A549 (cell line): ENCODE measurements around the gene ARGFX. TPM values are rescaled to one million over a fixed set of nuclear protein-coding genes. Genes with fewer than 3 reads are reported as not detected.

Experiments used
- ATAC-seq, 2 experiments: fragments of 200-7000 bp in 1 of 2; fragments of >200 bp in 1 of 2; cut with Nextera tagmentation in 1 of 2; cut with Tn5 transposase in 1 of 2; 3 replicates each; pipeline versions ENCODE4 v1.8.0 to v1.9.1; 2018 to 2020; ENCODE audit warnings: mild to moderate bottlenecking in 1 of 2, moderate library complexity in 1 of 2
- CTCF ChIA-PET: fragments of 300-600 bp; sonication (Branson Sonifier 250); formaldehyde crosslinking; extraction: SDS; loops from one replicate; lab custom pipeline; 2021; ENCODE audit warnings: antibody characterized with exemption, inconsistent platforms; lab: Yijun Ruan, JAX
- POLR2A ChIA-PET: fragments of 350-600 bp; formaldehyde crosslinking; extraction: SDS; loops from one replicate; lab custom pipeline; 2021; ENCODE audit warnings: antibody characterized with exemption, inconsistent platforms; lab: Yijun Ruan, JAX
- DNase-seq, 2 experiments: peaks; one replicate each; pipeline versions ENCODE4 v3.0.0 to v3.0.0-alpha.2; 2011 to 2016; ENCODE audit warnings: low read depth in 1 of 2, low spot score in 1 of 2
- FAIRE-seq: peaks from 2 replicates; lab custom pipeline; 2011; peaks lifted over from hg19 to GRCh38; lab: Jason Lieb, UNC
- H3K27ac ChIP-seq, 2 experiments: fragments of >200 bp; sonication (Bioruptor Twin); formaldehyde crosslinking; 3 replicates each; pipeline ENCODE4 v1.5.1; 2016 to 2017
- H3K4me1 ChIP-seq: fragments of >200 bp; sonication (Bioruptor Twin); formaldehyde crosslinking; 3 replicates; pipeline ENCODE4 v1.6.1; 2016
- H3K4me2 ChIP-seq: fragments of >200 bp; sonication (Bioruptor Twin); formaldehyde crosslinking; 3 replicates; pipeline ENCODE4 v1.6.1; 2016
- H3K4me3 ChIP-seq: fragments of >200 bp; sonication (Bioruptor Twin); formaldehyde crosslinking; 3 replicates; pipeline ENCODE4 v1.5.1; 2016
- H3K9me3 ChIP-seq: fragments of >200 bp; sonication (Bioruptor Twin); formaldehyde crosslinking; 3 replicates; pipeline ENCODE4 v1.6.1; 2016
- BCL3 ChIP-seq: fragments of >200 bp; sonication (Bioruptor Twin); formaldehyde crosslinking; IDR thresholded peaks from 3 replicates; pipeline ENCODE4 v1.6.1; 2016
- CBX2 ChIP-seq: fragments of 200-600 bp; sonication (generic); IDR thresholded peaks from 2 replicates; pipeline ENCODE4 v1.6.1; 2016; ENCODE audit warnings: low read depth, mild to moderate bottlenecking, borderline replicate concordance
- CTCF ChIP-seq: fragments of >200 bp; sonication (Bioruptor Twin); formaldehyde crosslinking; IDR thresholded peaks from 3 replicates; pipeline ENCODE4 v1.5.1; 2016
- EHF ChIP-seq: fragments of 250-450 bp; sonication (Bioruptor Pico); IDR thresholded peaks from 2 replicates; pipeline ENCODE4 v1.5.0; 2020; ENCODE audit warnings: mild to moderate bottlenecking
- EHMT2 ChIP-seq: fragments of 200-600 bp; sonication (generic); IDR thresholded peaks from 2 replicates; pipeline ENCODE4 v1.6.1; 2016; ENCODE audit warnings: antibody characterized with exemption, low read depth, mild to moderate bottlenecking, moderate library complexity
- FOSB ChIP-seq: fragments of 250-450 bp; sonication (Bioruptor Pico); IDR thresholded peaks from 2 replicates; pipeline ENCODE4 v1.5.0; 2020; ENCODE audit warnings: mild to moderate bottlenecking, moderate library complexity
- FOXS1 ChIP-seq: fragments of 250-450 bp; sonication (Bioruptor Pico); IDR thresholded peaks from 2 replicates; pipeline ENCODE4 v1.5.0; 2020; ENCODE audit warnings: mild to moderate bottlenecking, moderate library complexity
- HDAC2 ChIP-seq: fragments of 200-600 bp; sonication (generic); IDR thresholded peaks from 2 replicates; pipeline ENCODE4 v1.6.1; 2016
- HEYL ChIP-seq: fragments of 250-450 bp; sonication (Bioruptor Pico); IDR thresholded peaks from 2 replicates; pipeline ENCODE4 v1.8.0; 2021; ENCODE audit warnings: mild to moderate bottlenecking, moderate library complexity
- HOXB5 ChIP-seq: fragments of 250-450 bp; sonication (Bioruptor Pico); IDR thresholded peaks from 2 replicates; pipeline ENCODE4 v1.5.0; 2020; ENCODE audit warnings: mild to moderate bottlenecking, moderate library complexity
- JUN ChIP-seq, 2 experiments: fragments of >200 bp; sonication (Bioruptor Twin); formaldehyde crosslinking; IDR thresholded peaks; 2 replicates in 1 of 2; 3 replicates in 1 of 2; pipeline ENCODE4 v1.6.1; 2016 to 2017
- JUNB ChIP-seq: fragments of >200 bp; sonication (Bioruptor Twin); formaldehyde crosslinking; IDR thresholded peaks from 2 replicates; pipeline ENCODE4 v1.6.1; 2016
- MAX ChIP-seq: IDR thresholded peaks from 2 replicates; pipeline ENCODE4 v1.6.1; 2012
- NR3C1 ChIP-seq: fragments of >200 bp; sonication (Bioruptor Twin); formaldehyde crosslinking; IDR thresholded peaks from 3 replicates; pipeline ENCODE4 v1.6.1; 2017
- POLR2A ChIP-seq: IDR thresholded peaks from 2 replicates; pipeline ENCODE4 v1.6.1; 2012; ENCODE audit warnings: mild to moderate bottlenecking, low read length
- RCOR1 ChIP-seq: fragments of 150-350 bp; IDR thresholded peaks from 2 replicates; pipeline ENCODE4 v1.6.1; 2014; ENCODE audit warnings: antibody characterized with exemption, low read length, low read depth
- RFX5 ChIP-seq: fragments of 450-650 bp; IDR thresholded peaks from 2 replicates; pipeline ENCODE4 v1.7.1; 2014; ENCODE audit warnings: antibody characterized with exemption, mild to moderate bottlenecking, moderate library complexity
- RNF2 ChIP-seq: fragments of 200-600 bp; sonication (generic); IDR thresholded peaks from 2 replicates; pipeline ENCODE4 v1.6.1; 2016; ENCODE audit warnings: low read depth, mild to moderate bottlenecking, antibody characterized with exemption, moderate library complexity, borderline replicate concordance
- TP53 ChIP-seq: fragments of 250-450 bp; sonication (Bioruptor Pico); IDR thresholded peaks from 2 replicates; pipeline ENCODE4 v1.5.0; 2021; ENCODE audit warnings: mild to moderate bottlenecking, moderate library complexity
- ZC3H11A ChIP-seq: fragments of 450-650 bp; IDR thresholded peaks from 2 replicates; pipeline ENCODE4 v1.6.1; 2014; ENCODE audit warnings: antibody characterized with exemption, mild to moderate bottlenecking
- ZNF302 ChIP-seq: fragments of 250-450 bp; sonication (Bioruptor Pico); IDR thresholded peaks from 2 replicates; pipeline ENCODE4 v1.9.0; 2021; ENCODE audit warnings: inconsistent platforms, mild to moderate bottlenecking, moderate library complexity
- ZSCAN20 ChIP-seq: fragments of 250-450 bp; sonication (Bioruptor Pico); IDR thresholded peaks from 2 replicates; pipeline ENCODE4 v1.8.0; 2022; ENCODE audit warnings: mild to moderate bottlenecking, moderate library complexity
- WGBS: methylation state at CpG from one replicate; pipeline ENCODE4 v1.1.6; 2017; ENCODE audit errors: missing lambda C conversion rate; 5-methylcytosine and 5-hydroxymethylcytosine counted together
- polyA plus RNA-seq, 4 experiments: library from polyadenylated mRNA; depleted of rRNA in 3 of 4; stranded (reverse); fragments of >200 nt; fragmentation: RNase III in 1 of 4; extraction: RNeasy Plus Mini Kit Qiagen cat#74134 plus additional on column Dnase treatment in 1 of 4; gene quantifications; 2 replicates in 3 of 4; 3 replicates in 1 of 4; pipeline ENCODE4 v1.2.3, GENCODE V29; 2011 to 2017
- TF ChIP-seq, protein P1 (sequence below): fragments of >200 bp; sonication (Bioruptor Twin); formaldehyde crosslinking; IDR thresholded peaks from 2 replicates; pipeline ENCODE4 v1.6.1; 2016
- TF ChIP-seq, protein P2 (sequence below): fragments of 250-450 bp; sonication (Bioruptor Pico); IDR thresholded peaks from 2 replicates; pipeline ENCODE4 v1.5.0; 2021; ENCODE audit warnings: mild to moderate bottlenecking, moderate library complexity, borderline replicate concordance
- TF ChIP-seq, protein P3 (sequence below): fragments of 250-450 bp; sonication (Bioruptor Pico); IDR thresholded peaks from 2 replicates; pipeline ENCODE4 v1.5.0; 2020; ENCODE audit warnings: low read depth, mild to moderate bottlenecking, moderate library complexity
- TF ChIP-seq, protein P4 (sequence below): IDR thresholded peaks from 2 replicates; pipeline ENCODE4 v1.6.1; 2012

ARGFX gene
- polyA plus RNA-seq, 2 of the 4 experiments (the other 2 are of a cell fraction): not detected

GRCh38 chr3:121557426-121557934 is 10.3 kb upstream of the ARGFX start:
- FAIRE-seq: no peak
- H3K27ac ChIP-seq: no peak overlapping the region
- 86% methylated on average over 5 of the region's 5 CpGs for WGBS
- no peak overlapping the region for H3K4me3 ChIP-seq
- H3K4me2 ChIP-seq: no peak overlapping the region
- no peak for DNase-seq
- no peaks in the 10 kb centered on the region for H3K4me1 ChIP-seq
- TF ChIP-seq, protein P1, sequence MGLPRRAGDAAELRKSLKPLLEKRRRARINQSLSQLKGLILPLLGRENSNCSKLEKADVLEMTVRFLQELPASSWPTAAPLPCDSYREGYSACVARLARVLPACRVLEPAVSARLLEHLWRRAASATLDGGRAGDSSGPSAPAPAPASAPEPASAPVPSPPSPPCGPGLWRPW: no peak
- no peak for TF ChIP-seq TP53 (CRISPR knock-in tag)
- ChIA-PET CTCF (interaction anchor here (0.6 to 2.3 kb wide), 2 partner anchors 10 to 96 kb away, joined by 3 to 8 read pairs; no protein-coding TSS in a partner anchor), POLR2A (no interaction called here)
- ATAC-seq: no peak; a peak in 1 of 6 replicates
- no peaks in the 10 kb centered on the region for H3K9me3 ChIP-seq

DNA sequence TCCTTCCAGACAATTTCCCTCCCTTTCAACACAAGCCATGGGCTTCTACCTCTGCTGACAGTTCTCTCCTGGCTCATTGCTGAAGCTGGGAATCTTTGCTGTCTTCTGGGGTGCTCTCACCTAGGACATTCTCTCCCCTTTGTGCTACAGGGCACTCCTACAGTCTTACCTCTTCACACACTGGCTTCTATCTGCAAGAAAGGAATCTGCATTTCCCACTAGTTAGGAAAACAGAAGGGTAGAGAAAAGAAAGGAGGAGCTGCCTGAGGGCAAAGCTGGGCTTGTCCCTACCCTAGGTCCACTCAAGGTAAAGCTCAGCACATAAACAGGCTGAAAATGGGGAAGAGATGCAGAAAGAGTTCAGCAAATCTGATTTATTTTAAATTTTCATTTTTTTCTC is 5.6 kb upstream of the ARGFX start:
- CTCF ChIA-PET: interaction anchor here (1.2 to 3.0 kb wide), 2 partner anchors 13 to 16 kb away, joined by 3 to 17 read pairs; partner anchors contain the start of gene POLQ

DNA sequence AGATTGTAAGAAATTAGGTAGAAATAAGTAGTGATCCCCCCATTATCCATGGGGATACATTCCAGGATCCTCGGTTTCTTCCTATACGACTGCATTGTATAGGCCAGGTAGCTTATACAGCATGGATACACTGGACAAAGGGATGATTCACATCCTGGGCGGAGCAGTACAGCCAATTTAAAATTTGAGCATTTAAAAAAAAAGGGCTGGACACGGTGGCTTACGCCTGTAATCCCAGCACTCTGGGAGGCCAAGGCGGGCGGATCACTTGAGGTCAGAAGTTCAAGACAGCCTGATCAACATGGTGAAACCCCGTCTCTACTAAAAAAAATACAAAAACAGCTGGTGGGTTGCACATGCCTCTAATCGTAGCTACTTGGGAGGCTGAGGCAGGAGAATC is 976 bp upstream of the ARGFX start:
- Histone ChIP-seq H3K27ac (no peak overlapping the region), H3K4me1 (no peaks in the 10 kb centered on the region)
- POLR2A ChIA-PET: no interaction called here
- CTCF ChIA-PET: interaction anchor here (1.3 kb wide), 1 partner anchor 19 kb away, joined by 3 read pairs; no protein-coding TSS in a partner anchor
- ATAC-seq: no peak
- TF ChIP-seq JUN (IDR thresholded peaks at IDR 0.05): no peak
- no peak for TF ChIP-seq TP53 (CRISPR knock-in tag)
- no peak for TF ChIP-seq EHF (CRISPR knock-in tag)
- TF ChIP-seq CTCF: no peak
- TF ChIP-seq ZSCAN20 (CRISPR knock-in tag): no peak
- no peak for TF ChIP-seq RNF2
- no peak for TF ChIP-seq HOXB5 (CRISPR knock-in tag)
- TF ChIP-seq ZNF302: no peak
- no peak for TF ChIP-seq CBX2
- no peak for TF ChIP-seq RCOR1
- no peak for TF ChIP-seq POLR2A
- TF ChIP-seq, protein P2, sequence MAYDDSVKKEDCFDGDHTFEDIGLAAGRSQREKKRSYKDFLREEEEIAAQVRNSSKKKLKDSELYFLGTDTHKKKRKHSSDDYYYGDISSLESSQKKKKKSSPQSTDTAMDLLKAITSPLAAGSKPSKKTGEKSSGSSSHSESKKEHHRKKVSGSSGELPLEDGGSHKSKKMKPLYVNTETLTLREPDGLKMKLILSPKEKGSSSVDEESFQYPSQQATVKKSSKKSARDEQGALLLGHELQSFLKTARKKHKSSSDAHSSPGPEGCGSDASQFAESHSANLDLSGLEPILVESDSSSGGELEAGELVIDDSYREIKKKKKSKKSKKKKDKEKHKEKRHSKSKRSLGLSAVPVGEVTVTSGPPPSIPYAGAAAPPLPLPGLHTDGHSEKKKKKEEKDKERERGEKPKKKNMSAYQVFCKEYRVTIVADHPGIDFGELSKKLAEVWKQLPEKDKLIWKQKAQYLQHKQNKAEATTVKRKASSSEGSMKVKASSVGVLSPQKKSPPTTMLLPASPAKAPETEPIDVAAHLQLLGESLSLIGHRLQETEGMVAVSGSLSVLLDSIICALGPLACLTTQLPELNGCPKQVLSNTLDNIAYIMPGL (CRISPR knock-in tag): no peak
- TF ChIP-seq, all 56 proteins: peak for 0
- Histone ChIP-seq H3K4me2 (no peak overlapping the region), H3K9me3 (no peaks in the 10 kb centered on the region), H3K4me3 (no peak overlapping the region)
- FAIRE-seq (no peak), DNase-seq (no peak)
- 77% methylated on average over 9 of the region's 9 CpGs for WGBS

More for the DNA sequence above, 5.6 kb upstream of the ARGFX start:
- H3K4me2 ChIP-seq: no peak overlapping the region
- POLR2A ChIA-PET: no interaction called here
- no peak overlapping the region for H3K4me3 ChIP-seq
- FAIRE-seq (no peak), DNase-seq (no peak)
- H3K4me1 ChIP-seq: no peaks in the 10 kb centered on the region
- no peak overlapping the region; a peak in 1 of 6 replicates for H3K27ac ChIP-seq
- TF ChIP-seq MAX (no peak), BCL3 (no peak), JUNB (no peak), ZC3H11A (no peak), FOSB (CRISPR knock-in tag) (no peak), RCOR1 (no peak), EHMT2 (no peak), HEYL (CRISPR knock-in tag) (no peak), JUN (IDR thresholded peaks at IDR 0.05) (no peak), HDAC2 (no peak), TP53 (CRISPR knock-in tag) (no peak), FOXS1 (CRISPR knock-in tag) (no peak), NR3C1 (no peak), RFX5 (no peak)
- TF ChIP-seq, protein P3, sequence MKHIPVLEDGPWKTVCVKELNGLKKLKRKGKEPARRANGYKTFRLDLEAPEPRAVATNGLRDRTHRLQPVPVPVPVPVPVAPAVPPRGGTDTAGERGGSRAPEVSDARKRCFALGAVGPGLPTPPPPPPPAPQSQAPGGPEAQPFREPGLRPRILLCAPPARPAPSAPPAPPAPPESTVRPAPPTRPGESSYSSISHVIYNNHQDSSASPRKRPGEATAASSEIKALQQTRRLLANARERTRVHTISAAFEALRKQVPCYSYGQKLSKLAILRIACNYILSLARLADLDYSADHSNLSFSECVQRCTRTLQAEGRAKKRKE (CRISPR knock-in tag): no peak
- TF ChIP-seq, protein P4, sequence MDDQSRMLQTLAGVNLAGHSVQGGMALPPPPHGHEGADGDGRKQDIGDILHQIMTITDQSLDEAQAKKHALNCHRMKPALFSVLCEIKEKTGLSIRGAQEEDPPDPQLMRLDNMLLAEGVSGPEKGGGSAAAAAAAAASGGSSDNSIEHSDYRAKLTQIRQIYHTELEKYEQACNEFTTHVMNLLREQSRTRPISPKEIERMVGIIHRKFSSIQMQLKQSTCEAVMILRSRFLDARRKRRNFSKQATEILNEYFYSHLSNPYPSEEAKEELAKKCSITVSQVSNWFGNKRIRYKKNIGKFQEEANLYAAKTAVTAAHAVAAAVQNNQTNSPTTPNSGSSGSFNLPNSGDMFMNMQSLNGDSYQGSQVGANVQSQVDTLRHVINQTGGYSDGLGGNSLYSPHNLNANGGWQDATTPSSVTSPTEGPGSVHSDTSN: no peak
- TF ChIP-seq, all 56 proteins: peak for 0
- ATAC-seq: peak in 1 of 2 experiments; percentile 19; a peak in 1 of 6 replicates
- H3K9me3 ChIP-seq: no peaks in the 10 kb centered on the region
